ENCODE results near the gene WNT4. TPM values are rescaled to one million over a fixed set of nuclear protein-coding genes. Genes with fewer than 3 reads are reported as not detected.

The WNT4 gene
- total RNA-seq, 2 experiments from 2014 or later, result not detected

DNA sequence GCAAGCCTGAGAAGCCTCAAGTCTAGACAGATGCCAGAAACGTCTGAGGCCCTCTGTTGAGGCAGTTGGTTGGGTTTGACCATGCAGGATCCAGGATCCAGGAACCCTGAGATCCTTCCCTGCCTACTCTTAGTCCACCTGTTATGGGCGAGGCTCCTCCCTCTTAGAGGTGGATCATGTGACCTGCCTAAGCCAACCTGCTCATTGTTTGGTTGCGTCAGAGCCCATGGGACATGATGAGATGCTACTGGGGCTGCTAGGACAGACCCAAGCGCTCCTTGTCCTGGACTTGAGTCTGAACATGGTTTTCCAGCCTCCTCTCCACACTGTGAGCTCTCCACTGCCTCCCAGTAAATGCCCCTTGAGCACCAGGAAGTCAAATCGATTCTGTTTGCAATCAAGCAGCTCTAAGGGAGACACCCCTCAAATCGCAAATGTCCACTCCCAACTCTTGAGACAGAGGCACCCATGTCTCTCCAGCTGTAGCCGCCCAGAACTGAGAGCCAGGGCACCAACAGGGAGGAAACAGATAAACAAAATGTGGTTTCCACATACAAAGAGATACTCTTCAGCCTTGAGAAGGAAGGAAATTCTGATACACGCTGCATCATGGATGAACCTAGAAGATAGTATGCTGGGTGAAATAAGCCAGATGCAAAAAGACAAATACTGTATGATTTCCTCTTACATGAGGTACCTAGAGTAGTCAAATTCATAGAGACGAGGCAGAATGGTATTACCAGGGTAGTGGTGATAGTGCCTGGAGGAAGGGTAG, 31.7 kb upstream of the WNT4 start:
- POLR2A ChIA-PET, result no interaction called here
- Mint-ChIP-seq H3K9me3 (no peaks in the 10 kb centered on the region), H3K4me1 (peaks cover 2% of the 10 kb centered on the region), H3K27ac (no peak overlapping the region), H3K4me3 (no peak overlapping the region), H3K27me3 (peaks cover 4% of the 10 kb centered on the region), H3K36me3 (ENCODE audit: low read depth) (no peaks in the 10 kb centered on the region)
- CTCF ChIA-PET, result no interaction called here
- DNase-seq, result no peak

DNA sequence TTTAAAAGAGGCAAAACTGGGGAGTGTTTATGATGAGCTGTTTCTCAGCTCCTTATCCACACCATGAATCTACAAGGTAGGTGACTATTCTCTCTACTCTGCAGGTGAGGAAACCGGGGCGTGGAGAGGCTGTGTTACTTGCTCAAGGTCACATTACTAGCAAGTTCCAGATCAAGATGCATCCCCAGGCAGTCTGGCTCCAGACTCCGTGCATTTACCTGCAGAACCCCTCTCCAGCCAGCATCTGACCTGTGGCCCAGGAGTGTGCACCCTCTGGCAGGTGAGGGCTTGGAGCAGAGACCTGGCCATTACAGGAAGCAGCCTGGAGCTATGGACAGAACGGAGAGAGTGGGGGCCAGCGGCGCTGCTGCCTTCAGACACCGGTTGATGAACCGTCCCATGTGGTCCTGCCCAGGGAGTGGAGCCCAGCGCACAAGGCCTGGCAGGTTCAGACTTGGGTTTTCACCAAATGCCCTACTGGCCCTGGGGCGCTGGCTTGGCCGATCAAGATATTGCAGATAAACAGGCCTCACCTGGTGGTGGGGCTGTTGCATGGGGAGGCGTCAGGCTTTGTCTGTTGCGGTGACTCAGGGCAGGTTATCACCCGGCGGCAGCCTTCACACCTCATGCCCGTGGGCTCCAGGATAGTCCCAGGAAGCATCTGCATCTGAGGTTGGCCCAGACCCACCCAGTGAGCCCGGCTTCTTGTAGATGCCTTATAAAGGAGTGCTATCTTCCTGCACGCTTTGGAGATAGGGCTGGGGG, 29.2 kb upstream of the WNT4 start:
- POLR2A ChIA-PET, result no interaction called here
- Mint-ChIP-seq H3K27me3 (no peaks in the 10 kb centered on the region), H3K4me3 (no peak overlapping the region), H3K9me3 (no peaks in the 10 kb centered on the region), H3K4me1 (peaks cover 11% of the 10 kb centered on the region), H3K36me3 (ENCODE audit: low read depth) (no peaks in the 10 kb centered on the region), H3K27ac (no peak overlapping the region)
- CTCF ChIA-PET, result no interaction called here
- DNase-seq, result no peak

DNA sequence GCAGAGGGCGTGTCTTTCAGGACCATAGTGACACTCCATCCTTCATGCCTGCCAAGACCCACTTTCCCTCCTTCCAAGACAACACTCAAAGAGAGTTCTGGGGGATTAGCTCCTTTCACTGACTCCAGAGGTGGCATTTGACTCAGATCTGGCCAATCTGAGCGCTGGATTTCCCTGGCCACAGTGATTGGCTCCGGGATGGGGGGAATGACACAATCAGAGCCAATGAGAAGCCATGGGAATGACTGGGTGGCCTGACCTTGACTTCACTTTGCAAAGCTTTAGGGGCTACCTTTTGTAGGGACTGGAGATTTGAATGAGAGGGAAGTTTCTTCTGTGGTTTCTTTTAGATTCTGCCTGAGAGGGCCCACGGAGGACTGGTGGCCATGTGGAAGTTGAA, 26.9 kb upstream of the WNT4 start:
- no peak for DNase-seq
- peaks cover 8% of the 10 kb centered on the region for H3K4me1 Mint-ChIP-seq
- ChIA-PET CTCF (no interaction called here), POLR2A (no interaction called here)
- no peak overlapping the region for H3K4me3 Mint-ChIP-seq
- peaks cover 2% of the 10 kb centered on the region for H3K27me3 Mint-ChIP-seq
- no peaks in the 10 kb centered on the region for H3K36me3 Mint-ChIP-seq (ENCODE audit: low read depth)
- no peak overlapping the region for H3K27ac Mint-ChIP-seq
- H3K9me3 Mint-ChIP-seq, result no peaks in the 10 kb centered on the region

DNA sequence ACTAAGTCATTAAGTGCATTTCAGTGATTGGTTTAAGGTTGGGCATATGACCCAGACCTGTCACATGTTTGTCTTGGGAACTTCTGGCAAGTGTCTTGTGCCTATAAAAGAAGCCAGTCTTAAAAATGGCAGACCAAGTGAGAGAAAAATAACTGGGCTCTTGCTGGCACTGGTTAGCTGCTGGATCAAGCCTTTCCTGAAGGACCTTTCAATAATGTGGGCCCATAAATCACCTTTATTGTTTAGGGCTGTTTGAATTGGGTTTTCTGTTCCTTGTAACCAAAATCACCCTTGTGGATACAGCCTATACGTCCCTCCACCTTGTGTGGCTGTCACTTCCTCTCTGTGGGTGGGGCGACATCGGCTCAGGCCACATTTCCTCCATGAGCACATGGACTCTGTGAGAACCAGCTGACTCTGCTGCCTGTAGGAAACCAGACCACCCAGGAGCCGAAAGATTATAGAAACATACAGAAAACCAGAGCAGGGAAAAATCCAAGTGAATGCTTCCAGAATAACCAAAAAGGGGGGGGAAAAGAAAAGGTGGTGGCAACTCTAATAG, 25.6 kb upstream of the WNT4 start:
- ChIA-PET POLR2A (no interaction called here), CTCF (no interaction called here)
- Mint-ChIP-seq H3K9me3 (no peaks in the 10 kb centered on the region), H3K27me3 (peaks cover 2% of the 10 kb centered on the region), H3K4me3 (no peak overlapping the region), H3K4me1 (peaks cover 8% of the 10 kb centered on the region), H3K27ac (no peak overlapping the region), H3K36me3 (ENCODE audit: low read depth) (no peaks in the 10 kb centered on the region)
- DNase-seq, result no peak

DNA sequence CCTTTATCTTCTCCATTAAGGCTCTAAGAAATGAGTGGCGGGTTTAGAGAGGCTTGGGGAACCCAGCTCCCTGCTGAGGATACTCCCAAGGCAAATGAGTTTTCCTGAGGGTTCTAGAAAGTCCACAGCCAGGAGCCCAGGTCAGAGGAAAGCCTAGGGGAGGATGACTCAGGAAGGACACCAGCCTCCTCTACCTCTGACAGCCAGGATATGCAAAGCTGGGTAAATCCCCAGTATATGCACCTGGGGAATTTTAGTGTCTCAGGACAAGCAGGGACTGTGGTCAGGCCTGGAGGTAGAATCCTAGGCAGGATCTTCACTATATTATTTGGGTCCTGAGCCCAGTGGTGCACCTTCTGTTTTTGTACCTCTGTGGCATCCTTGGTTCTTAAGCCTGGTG, 23.5 kb upstream of the WNT4 start:
- ChIA-PET CTCF (no interaction called here), POLR2A (no interaction called here)
- Mint-ChIP-seq H3K27ac (no peak overlapping the region), H3K27me3 (peaks cover 2% of the 10 kb centered on the region), H3K4me1 (peaks cover 8% of the 10 kb centered on the region), H3K36me3 (ENCODE audit: low read depth) (no peaks in the 10 kb centered on the region), H3K4me3 (no peak overlapping the region), H3K9me3 (no peaks in the 10 kb centered on the region)
- no peak for DNase-seq

DNA sequence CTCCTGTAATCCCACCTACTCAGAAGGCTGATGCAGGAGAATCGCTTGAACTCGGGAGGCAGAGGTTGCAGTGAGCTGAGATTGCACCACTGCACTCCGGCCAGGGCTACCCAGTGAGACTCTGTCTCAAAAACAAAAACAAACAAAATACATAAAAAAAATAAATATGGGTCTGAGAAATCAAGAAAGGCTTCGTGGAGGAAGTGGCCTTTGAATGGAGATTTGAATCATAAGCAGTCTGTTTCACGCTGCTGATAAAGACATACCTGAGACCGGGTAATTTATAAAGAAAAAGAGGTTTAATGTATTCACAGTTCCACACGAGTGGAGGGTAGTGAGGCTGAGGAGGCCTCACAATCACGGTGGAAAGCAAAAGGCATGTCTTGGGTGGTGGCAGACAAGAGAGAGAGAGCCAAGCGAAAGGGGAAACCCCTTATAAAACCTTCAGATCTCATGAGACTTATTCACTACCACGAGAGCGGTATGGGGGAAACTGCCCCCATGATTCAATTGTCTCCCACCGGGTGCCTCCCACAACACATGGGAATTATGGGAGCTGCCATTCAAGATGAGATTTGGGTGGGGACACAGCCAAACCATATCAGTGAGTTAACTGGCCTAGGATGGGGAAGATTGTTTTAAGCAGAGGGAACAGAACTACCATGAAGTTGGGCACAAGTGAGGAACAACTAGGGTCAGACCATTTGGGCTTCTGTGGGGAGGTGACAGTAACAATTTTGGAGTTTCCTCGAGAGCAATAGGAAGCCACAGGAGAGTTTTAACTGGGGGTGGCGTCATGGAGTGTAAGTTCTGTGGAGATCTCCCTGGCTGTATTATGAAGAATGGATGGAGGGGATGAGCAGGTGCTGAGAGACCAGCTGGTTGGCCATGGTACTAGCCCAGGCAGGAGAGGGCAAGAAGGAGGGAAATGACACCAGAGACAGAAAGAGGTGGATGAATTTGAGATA, 22.2 kb upstream of the WNT4 start:
- ChIA-PET POLR2A (no interaction called here), CTCF (no interaction called here)
- Mint-ChIP-seq H3K27ac (no peak overlapping the region), H3K4me1 (peaks cover 8% of the 10 kb centered on the region), H3K4me3 (no peak overlapping the region), H3K27me3 (peaks cover 2% of the 10 kb centered on the region), H3K9me3 (no peaks in the 10 kb centered on the region), H3K36me3 (ENCODE audit: low read depth) (no peaks in the 10 kb centered on the region)
- no peak for DNase-seq

DNA sequence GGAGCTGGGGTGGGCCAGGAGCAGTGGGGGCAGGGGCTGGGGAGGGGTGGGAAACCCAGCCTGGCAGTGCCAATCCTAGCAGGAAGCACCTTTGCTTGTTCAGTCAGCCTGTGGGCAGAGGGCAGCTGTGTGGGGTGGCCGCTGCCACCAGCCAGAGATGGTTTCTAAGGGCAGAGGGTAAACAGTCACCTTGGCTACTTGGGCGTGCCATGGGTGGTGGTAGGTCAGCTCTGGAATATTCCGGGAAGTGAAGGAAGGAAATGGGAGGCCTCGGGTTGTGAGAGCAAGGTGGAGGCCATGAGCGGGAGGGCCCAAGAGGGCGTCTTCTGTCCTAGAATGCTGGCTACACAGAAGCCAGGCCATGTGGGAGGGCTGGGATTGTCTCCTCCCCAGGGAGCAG, 20.7 kb upstream of the WNT4 start:
- Mint-ChIP-seq H3K4me1 (peaks cover 4% of the 10 kb centered on the region), H3K9me3 (no peaks in the 10 kb centered on the region), H3K27me3 (peaks cover 2% of the 10 kb centered on the region), H3K36me3 (ENCODE audit: low read depth) (no peaks in the 10 kb centered on the region), H3K27ac (no peak overlapping the region), H3K4me3 (no peak overlapping the region)
- DNase-seq, result no peak
- ChIA-PET POLR2A (no interaction called here), CTCF (no interaction called here)

DNA sequence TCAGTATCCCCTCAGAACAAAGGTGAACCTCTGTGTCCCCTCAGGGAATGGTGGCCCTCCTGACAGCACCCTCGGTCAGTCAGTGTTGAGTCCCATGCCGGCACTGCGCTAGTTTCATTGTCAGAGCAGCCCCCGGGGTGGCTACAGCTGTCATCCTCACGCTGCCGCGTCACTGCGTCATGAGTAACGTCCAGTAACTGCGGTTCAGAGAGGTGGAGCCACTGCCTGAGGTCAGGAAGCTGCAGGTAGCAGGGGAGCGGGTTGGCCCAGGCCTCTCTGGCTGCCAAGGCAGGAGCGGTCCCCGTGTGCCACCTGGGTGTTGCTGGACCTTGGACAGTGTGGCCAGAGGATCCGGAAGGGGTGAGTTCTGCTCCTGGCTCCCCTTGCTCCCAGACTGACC, 20.2 kb upstream of the WNT4 start:
- CTCF ChIA-PET, result no interaction called here
- no peaks in the 10 kb centered on the region for H3K36me3 Mint-ChIP-seq (ENCODE audit: low read depth)
- no peak overlapping the region for H3K4me3 Mint-ChIP-seq
- no peaks in the 10 kb centered on the region for H3K4me1 Mint-ChIP-seq
- POLR2A ChIA-PET, result no interaction called here
- peaks cover 2% of the 10 kb centered on the region for H3K27me3 Mint-ChIP-seq
- no peaks in the 10 kb centered on the region for H3K9me3 Mint-ChIP-seq
- no peak for DNase-seq
- no peak overlapping the region for H3K27ac Mint-ChIP-seq

DNA sequence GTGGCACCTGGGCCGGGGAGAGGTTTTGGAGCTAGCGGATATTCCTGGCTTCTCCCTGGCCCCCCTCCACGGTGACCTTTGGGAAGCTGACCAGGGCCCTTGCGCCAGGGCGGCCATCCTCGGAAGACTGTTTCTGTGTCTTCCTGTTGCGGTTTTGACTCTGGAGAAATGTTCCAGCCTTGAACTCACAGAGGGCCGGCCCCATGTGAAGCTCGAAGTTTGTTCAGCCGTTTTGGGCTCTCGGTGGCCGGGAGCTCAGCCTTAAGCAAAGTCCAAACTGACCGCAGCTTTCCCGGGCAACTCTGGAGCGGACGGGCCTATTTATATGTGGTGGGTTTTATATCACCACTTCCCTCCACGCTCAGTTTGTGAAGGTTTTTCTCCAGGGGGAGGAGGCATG, 17.0 kb upstream of the WNT4 start:
- H3K4me1 Mint-ChIP-seq, result no peaks in the 10 kb centered on the region

DNA sequence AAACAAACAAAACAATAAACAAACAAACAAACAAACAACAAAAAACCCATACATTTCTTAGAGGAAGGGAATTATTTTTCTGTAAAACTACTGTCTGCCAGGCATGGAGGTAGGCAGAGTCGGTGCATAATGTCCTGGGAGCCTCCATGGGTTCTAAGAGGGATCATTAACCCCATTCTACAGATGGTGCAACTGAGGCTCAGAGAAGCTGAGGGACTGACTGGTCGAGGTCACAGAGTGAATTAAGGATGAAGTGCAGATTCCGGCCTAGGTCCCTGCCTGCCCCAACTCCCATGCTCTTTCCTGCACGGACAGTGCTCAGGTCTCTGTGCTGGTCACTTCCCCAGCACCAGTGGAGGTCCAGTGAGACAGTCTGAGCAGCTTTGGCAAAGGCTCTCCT, 15.8 kb upstream of the WNT4 start:
- DNase-seq, result no peak
- H3K4me3 Mint-ChIP-seq, result no peak overlapping the region
- H3K4me1 Mint-ChIP-seq, result no peaks in the 10 kb centered on the region
- H3K27me3 Mint-ChIP-seq, result no peaks in the 10 kb centered on the region
- POLR2A ChIA-PET, result no interaction called here
- H3K27ac Mint-ChIP-seq, result no peak overlapping the region
- CTCF ChIA-PET, result interaction anchor here (0.6 kb wide), 1 partner anchor 1427 kb away, joined by 4 read pairs; no protein-coding TSS in a partner anchor
- H3K9me3 Mint-ChIP-seq, result no peaks in the 10 kb centered on the region
- no peaks in the 10 kb centered on the region for H3K36me3 Mint-ChIP-seq (ENCODE audit: low read depth)

More for the DNA sequence above, 17.0 kb upstream of the WNT4 start:
- no peak for DNase-seq
- ChIA-PET CTCF (no interaction called here), POLR2A (no interaction called here)
- H3K27ac Mint-ChIP-seq, result no peak overlapping the region
- no peaks in the 10 kb centered on the region for H3K27me3 Mint-ChIP-seq
- H3K4me3 Mint-ChIP-seq, result no peak overlapping the region
- no peaks in the 10 kb centered on the region for H3K36me3 Mint-ChIP-seq (ENCODE audit: low read depth)
- H3K9me3 Mint-ChIP-seq, result no peaks in the 10 kb centered on the region

DNA sequence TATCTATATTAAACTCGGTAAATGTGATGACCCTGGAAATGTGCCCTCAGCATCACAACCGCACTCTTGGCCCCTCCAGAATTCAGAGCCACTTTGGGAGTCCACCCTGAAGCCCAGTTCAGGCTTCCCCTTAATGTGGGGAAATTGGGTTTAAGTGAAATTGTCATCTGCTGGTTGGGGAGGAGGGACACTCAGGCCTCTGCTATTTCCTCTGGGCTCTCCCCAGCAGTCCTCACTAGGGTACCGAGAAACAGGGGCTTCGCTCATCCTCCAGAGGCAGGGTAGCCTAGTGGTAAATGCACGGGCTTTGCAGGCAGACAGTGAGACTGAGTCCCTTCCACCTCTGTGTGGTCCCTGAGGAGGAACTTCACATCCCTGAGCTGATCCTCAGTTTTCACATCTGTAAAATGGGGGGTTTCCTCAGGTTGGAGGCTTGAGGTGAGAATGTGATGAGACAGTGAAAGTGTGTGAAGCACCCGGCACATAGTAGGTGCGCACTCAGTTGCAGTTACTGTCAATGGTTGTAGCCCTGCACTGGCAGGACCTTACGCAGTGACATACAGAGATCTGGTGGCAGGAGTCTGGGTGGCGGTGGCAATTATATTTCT, 14.6 kb upstream of the WNT4 start:
- no peak overlapping the region for H3K27ac Mint-ChIP-seq
- ChIA-PET POLR2A (no interaction called here), CTCF (no interaction called here)
- no peaks in the 10 kb centered on the region for H3K9me3 Mint-ChIP-seq
- DNase-seq, result no peak
- H3K36me3 Mint-ChIP-seq (ENCODE audit: low read depth), result no peaks in the 10 kb centered on the region
- no peaks in the 10 kb centered on the region for H3K4me1 Mint-ChIP-seq
- peaks cover 5% of the 10 kb centered on the region for H3K27me3 Mint-ChIP-seq
- no peak overlapping the region for H3K4me3 Mint-ChIP-seq

DNA sequence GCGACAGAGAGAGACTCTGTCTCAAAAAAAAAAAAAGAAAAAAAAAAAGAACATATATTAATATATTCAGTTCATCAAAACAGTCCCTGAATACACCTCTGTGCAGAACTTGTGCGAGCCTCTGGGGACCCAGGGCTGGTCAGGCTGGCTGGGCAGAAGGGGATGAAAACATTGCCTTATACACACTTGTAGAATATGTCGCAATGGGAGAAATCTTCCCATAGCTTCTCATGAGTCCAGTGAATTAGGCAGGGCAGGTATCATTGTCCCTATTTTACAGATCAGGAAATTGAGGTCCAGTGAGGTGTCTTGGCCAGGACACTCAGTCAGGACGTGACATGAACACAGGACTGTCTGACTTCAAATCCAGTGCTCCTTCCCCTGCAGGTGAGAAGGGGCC, 12.6 kb upstream of the WNT4 start:
- DNase-seq, result no peak
- H3K4me1 Mint-ChIP-seq, result no peaks in the 10 kb centered on the region
- H3K9me3 Mint-ChIP-seq, result no peaks in the 10 kb centered on the region
- peaks cover 5% of the 10 kb centered on the region for H3K27me3 Mint-ChIP-seq
- CTCF ChIA-PET, result no interaction called here
- no peak overlapping the region for H3K4me3 Mint-ChIP-seq
- H3K27ac Mint-ChIP-seq, result no peak overlapping the region
- POLR2A ChIA-PET, result no interaction called here
- no peaks in the 10 kb centered on the region for H3K36me3 Mint-ChIP-seq (ENCODE audit: low read depth)

DNA sequence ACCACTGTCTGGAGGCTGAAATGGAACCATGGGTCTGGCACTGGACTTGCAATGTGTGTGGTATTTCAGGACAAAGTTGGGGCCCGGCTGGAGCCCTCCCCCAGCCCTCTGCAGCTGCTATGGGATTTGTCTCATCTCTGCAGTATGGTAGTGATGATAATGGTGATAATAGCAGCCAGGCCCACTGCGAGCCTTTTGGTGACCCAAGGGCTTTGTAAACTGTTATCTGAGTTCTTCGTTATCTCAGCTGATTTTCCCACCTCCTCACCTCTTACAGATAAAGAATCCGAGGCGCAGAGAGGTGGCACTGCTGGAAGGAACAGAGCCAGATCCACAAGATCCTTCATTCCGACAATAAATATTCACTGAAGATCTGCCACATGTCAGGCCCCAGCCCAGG, 11.7 kb upstream of the WNT4 start:
- Mint-ChIP-seq H3K27me3 (peaks cover 9% of the 10 kb centered on the region), H3K27ac (no peak overlapping the region), H3K4me1 (no peaks in the 10 kb centered on the region), H3K9me3 (no peaks in the 10 kb centered on the region), H3K36me3 (ENCODE audit: low read depth) (no peaks in the 10 kb centered on the region), H3K4me3 (no peak overlapping the region)
- POLR2A ChIA-PET, result no interaction called here
- CTCF ChIA-PET, result no interaction called here
- DNase-seq, result no peak
